Body of pancreas (tissue), 4 donors: ENCODE results near the gene CDK17. TPM values are rescaled to one million over a fixed set of nuclear protein-coding genes. Genes with fewer than 3 reads are reported as not detected.

Experiments
- ATAC-seq: fragments of 150-250 bp; one replicate; pipeline ENCODE4 v1.9.1; 2016
- DNase-seq, 4 donors: peaks; one replicate each; pipeline ENCODE4 v3.0.0-alpha.2; 2019
- H3K27ac ChIP-seq, 4 donors: fragments of 200-600 bp; sonication (generic); 1 replicate in 3 of 4; 2 replicates in 1 of 4; pipeline versions ENCODE4 v1.5.1 to v1.6.1; 2016 to 2019; ENCODE audit warnings: mild to moderate bottlenecking in 1 of 4, mixed read lengths in 1 of 4, moderate library complexity in 1 of 4
- H3K27me3 ChIP-seq, 2 donors: fragments of 200-600 bp; sonication (generic); one replicate each; pipeline ENCODE4 v1.6.0; 2016; ENCODE audit warnings: mild to moderate bottlenecking in 1 of 2
- H3K36me3 ChIP-seq, 2 donors: fragments of 200-600 bp; sonication (generic); replicated peaks in 1 of 2; 2 replicates each; pipeline ENCODE4 v1.5.1; 2016; ENCODE audit warnings: low read depth in 2 of 2; ENCODE audit not compliant: insufficient read depth in 1 of 2
- H3K4me1 ChIP-seq: fragments of 200-600 bp; sonication (generic); one replicate; pipeline ENCODE4 v1.6.0; 2016
- H3K4me3 ChIP-seq, 2 donors: fragments of 200-600 bp; sonication (generic); 1 replicate in 1 of 2; 2 replicates in 1 of 2; pipeline ENCODE4 v1.5.1; 2016 to 2019
- H3K9me3 ChIP-seq, 3 donors: fragments of 200-600 bp; sonication (generic); 1 replicate in 2 of 3; 2 replicates in 1 of 3; pipeline ENCODE4 v1.5.1; 2016
- CTCF ChIP-seq, 7 experiments: fragments of 450-650 bp in 4 of 7; fragments of 200-600 bp in 3 of 7; sonication (generic) in 3 of 7; IDR thresholded peaks; one replicate each; pipeline ENCODE4 v1.5.1; 2016 to 2019; ENCODE audit warnings: antibody characterized with exemption in 7 of 7
- POLR2A ChIP-seq, 3 donors: fragments of 450-650 bp; IDR thresholded peaks; one replicate each; pipeline ENCODE4 v1.6.1; 2016; ENCODE audit warnings: antibody characterized with exemption in 3 of 3, mild to moderate bottlenecking in 2 of 3
- WGBS, 2 donors: methylation state at CpG; one replicate each; pipeline ENCODE4 v1.1.5; 2017; 5-methylcytosine and 5-hydroxymethylcytosine counted together
- intact Hi-C: fragments of 100-400 bp; cut with DNase I; formaldehyde crosslinking; loops from one replicate; pipeline ENCODE4 v1.15.1; 2023
- small RNA-seq: library from RNA; depleted of rRNA; stranded (forward); fragments of <200 nt; gene quantifications from one replicate; pipeline ENCODE3, GENCODE V24; 2016
- total RNA-seq, 2 donors: library from RNA; depleted of rRNA; stranded (reverse); fragments of >200 nt; gene quantifications; one replicate each; pipeline ENCODE4 v1.1.0, GENCODE V29; 2016

CDK17 gene
- total RNA-seq, 2 donors from 2014 or later: 17.5 to 29.8 TPM

DNA sequence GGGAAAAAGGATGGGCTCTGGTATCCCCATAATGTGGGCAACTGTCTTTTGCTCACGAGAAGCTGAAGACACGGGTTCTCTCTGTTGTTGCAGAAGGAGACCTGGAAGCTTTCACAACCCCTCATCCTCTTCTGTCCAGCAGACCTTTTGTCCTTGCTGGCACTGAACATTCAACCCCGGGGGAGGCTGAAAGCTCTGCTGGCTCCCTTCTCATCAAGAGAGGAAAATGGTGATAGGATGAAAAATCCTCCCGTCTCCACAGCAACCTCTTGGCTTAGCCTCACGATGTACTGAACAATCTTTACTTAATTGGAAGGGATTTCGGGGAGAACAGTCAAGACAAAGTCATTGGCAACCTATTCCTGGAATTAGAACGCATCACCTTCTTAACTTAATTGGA is 167.1 kb downstream of the CDK17 start:
- H3K4me1 ChIP-seq: peaks cover 9% of the 10 kb centered on the region
- H3K9me3 ChIP-seq: no peaks in the 10 kb centered on the region
- H3K36me3 ChIP-seq: no peaks in the 10 kb centered on the region
- H3K27ac ChIP-seq: no peak overlapping the region
- no peaks in the 10 kb centered on the region for H3K27me3 ChIP-seq
- intact Hi-C loops: no loop called here
- 86 to 90% methylated on average over 7 of the region's 7 CpGs for WGBS, 2 donors
- DNase-seq: peak in 1 of 4 donors; percentile 28
- no peak overlapping the region for H3K4me3 ChIP-seq
- ATAC-seq: peak; percentile 28
- TF ChIP-seq POLR2A (IDR thresholded peaks at IDR 0.05): no peak
- TF ChIP-seq CTCF (IDR thresholded peaks at IDR 0.05): no peak

DNA sequence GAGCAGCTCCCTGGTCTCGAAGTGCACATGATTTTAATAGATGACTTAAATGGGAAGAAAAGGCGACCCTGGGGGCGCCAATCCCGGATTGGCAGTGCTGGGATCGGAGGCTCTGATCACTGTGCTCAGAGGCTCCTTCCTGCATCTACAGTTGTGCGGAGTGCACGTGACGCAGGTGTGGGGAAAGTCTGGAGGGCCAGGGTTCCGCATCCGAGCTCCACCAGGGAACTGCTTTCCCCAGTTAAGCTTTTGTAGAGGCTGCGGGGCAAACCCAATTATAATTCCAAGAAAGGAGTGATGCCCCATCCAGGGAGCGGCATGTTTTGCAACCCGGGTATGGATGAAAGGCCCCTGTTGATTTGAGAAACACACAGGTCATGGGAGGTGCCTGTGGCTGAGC is 169.6 kb downstream of the CDK17 start:
- H3K27me3 ChIP-seq: no peaks in the 10 kb centered on the region
- ATAC-seq: no peak
- WGBS, 2 donors: 89 to 96% methylated on average over 10 to 13 of the region's 13 CpGs
- no peak overlapping the region for H3K4me3 ChIP-seq
- no peak for TF ChIP-seq POLR2A (IDR thresholded peaks at IDR 0.05)
- no peak for TF ChIP-seq CTCF (IDR thresholded peaks at IDR 0.05)
- H3K27ac ChIP-seq: no peak overlapping the region
- no peaks in the 10 kb centered on the region for H3K36me3 ChIP-seq
- H3K9me3 ChIP-seq: no peaks in the 10 kb centered on the region
- DNase-seq: no peak
- peaks cover under 1% of the 10 kb centered on the region for H3K4me1 ChIP-seq
- intact Hi-C loops: no loop called here

DNA sequence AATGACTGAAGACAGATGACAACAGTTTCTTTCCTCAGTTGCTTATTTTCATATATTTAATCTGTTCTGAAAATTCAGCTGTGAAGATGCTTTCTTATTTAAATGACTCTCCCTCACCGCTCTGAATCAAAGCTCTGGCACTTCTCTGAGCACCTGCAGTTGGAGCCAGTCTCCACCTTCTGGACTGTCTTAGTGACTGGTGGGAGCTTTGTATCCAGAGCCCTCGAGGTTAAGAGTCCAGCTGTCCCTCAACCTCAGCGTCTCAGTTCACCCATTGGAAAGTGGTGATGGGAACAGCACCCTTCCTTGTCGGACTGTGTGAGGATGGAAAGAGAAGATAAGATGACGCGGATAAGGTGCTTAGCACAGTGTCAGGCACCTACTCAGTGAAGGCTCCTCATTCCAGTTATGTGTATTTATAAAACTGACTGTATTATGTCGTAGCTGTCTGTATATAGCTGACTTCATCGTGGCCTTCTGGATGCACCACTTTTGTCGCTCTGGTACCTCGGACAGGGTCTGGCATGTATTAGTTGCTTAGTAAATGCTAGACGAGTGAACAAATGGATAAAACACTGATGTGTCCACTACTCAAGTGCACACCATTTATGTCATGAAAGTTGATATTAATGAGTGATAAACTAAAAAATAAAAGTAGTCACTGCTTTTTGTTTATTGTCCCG is 171.5 kb downstream of the CDK17 start:
- TF ChIP-seq CTCF (IDR thresholded peaks at IDR 0.05): no peak
- no peak for TF ChIP-seq POLR2A (IDR thresholded peaks at IDR 0.05)

More for the DNA sequence above, 171.5 kb downstream of the CDK17 start:
- ATAC-seq: no peak
- Histone ChIP-seq H3K9me3 (no peaks in the 10 kb centered on the region), H3K4me3 (no peak overlapping the region), H3K27me3 (no peaks in the 10 kb centered on the region), H3K36me3 (no peaks in the 10 kb centered on the region), H3K27ac (no peak overlapping the region), H3K4me1 (peaks cover 13% of the 10 kb centered on the region)
- intact Hi-C loops: no loop called here
- 78 to 84% methylated on average over 12 of the region's 12 CpGs for WGBS, 2 donors
- DNase-seq: no peak

Small RNAs within 50 kb of the gene (small RNA-seq; reads per million reads assigned to genes)
- not detected for gene RN7SKP11
- not detected for gene RNU4-24P

Other genes starting within 250 kb of the CDK17 start
- gene ELK3, start 206.1 kb downstream of the CDK17 start, total RNA-seq: 1 to 10 TPM; 4.9 to 8.0 TPM
- under 1 TPM in 1 of 2 donors, not detected in 1; 0.52 TPM for gene CFAP54, start 89.1 kb upstream of the CDK17 start, total RNA-seq